PC-3 (cell line): ENCODE results near the gene DNLZ. TPM values are rescaled to one million over a fixed set of nuclear protein-coding genes. Genes with fewer than 3 reads are reported as not detected.

Source experiments
- ATAC-seq: fragments of 200-7000 bp; cut with Tn5 transposase; 2 replicates; pipeline ENCODE4 v1.9.1; 2020; ENCODE audit warnings: mild to moderate bottlenecking, moderate library complexity
- BruUV-seq: library from RNA; stranded (reverse); fragments of 400-500 nt; replicated peaks from 2 replicates; lab custom pipeline; 2021; lab: Mats Ljungman, UMichigan
- CTCF ChIA-PET: fragments of 300-600 bp; sonication (Branson Sonifier 250); formaldehyde crosslinking; loops from one replicate; lab custom pipeline; 2022; ENCODE audit warnings: antibody characterized with exemption; lab: Charles Lee
- POLR2A ChIA-PET: fragments of 300-600 bp; sonication (Branson Sonifier 250); formaldehyde crosslinking; loops from one replicate; lab custom pipeline; 2022; ENCODE audit warnings: antibody characterized with exemption; ENCODE audit not compliant: unreplicated experiment; lab: Charles Lee
- DNase-seq: peaks from one replicate; pipeline ENCODE4 v3.0.0-alpha.2; 2015
- H2AFZ ChIP-seq: fragments of 300-600 bp; sonication (generic); 2 replicates; pipeline ENCODE4 v1.6.0; 2016; ENCODE audit warnings: antibody characterized with exemption, low read length
- H3F3A ChIP-seq: fragments of 300-600 bp; sonication (generic); one replicate; pipeline ENCODE4 v1.6.0; 2017; ENCODE audit warnings: antibody characterized with exemption, low read length, control low read depth, mild to moderate bottlenecking; ENCODE audit not compliant: unreplicated experiment
- H3K27ac ChIP-seq: fragments of 300-600 bp; sonication (generic); 2 replicates; pipeline ENCODE4 v1.5.1; 2016; ENCODE audit warnings: mild to moderate bottlenecking, low read length
- H3K27me3 ChIP-seq: fragments of 300-600 bp; sonication (generic); 2 replicates; pipeline ENCODE4 v1.6.1; 2016; ENCODE audit warnings: low read length, mixed read lengths
- H3K36me3 ChIP-seq: fragments of 300-600 bp; sonication (generic); 2 replicates; pipeline ENCODE4 v1.6.1; 2016; ENCODE audit warnings: low read depth, mixed run types, low read length, mixed read lengths
- H3K4me1 ChIP-seq: fragments of 300-600 bp; sonication (generic); 2 replicates; pipeline ENCODE4 v1.5.1; 2016; ENCODE audit warnings: low read length; ENCODE audit not compliant: insufficient read depth
- H3K4me2 ChIP-seq: fragments of 300-600 bp; sonication (generic); 2 replicates; pipeline ENCODE4 v1.6.0; 2016; ENCODE audit warnings: low read length
- H3K4me3 ChIP-seq: fragments of 300-600 bp; sonication (generic); 2 replicates; pipeline ENCODE4 v1.5.1; 2016; ENCODE audit warnings: mild to moderate bottlenecking, low read length, mixed read lengths
- H3K79me2 ChIP-seq: fragments of 300-600 bp; sonication (generic); 2 replicates; pipeline ENCODE4 v1.6.1; 2017; ENCODE audit warnings: low read length, mixed read lengths
- H3K9ac ChIP-seq: fragments of 300-600 bp; sonication (generic); 2 replicates; pipeline ENCODE4 v1.6.0; 2016; ENCODE audit warnings: mild to moderate bottlenecking, low read length
- H3K9me2 ChIP-seq: fragments of 300-600 bp; sonication (generic); replicated peaks from 2 replicates; pipeline ENCODE4 v1.6.1; 2016; ENCODE audit warnings: mixed run types, low read length, mixed read lengths
- H3K9me3 ChIP-seq: fragments of 300-600 bp; sonication (generic); 2 replicates; pipeline ENCODE4 v1.6.1; 2016; ENCODE audit warnings: low read length, mixed read lengths
- H4K20me1 ChIP-seq: fragments of 300-600 bp; sonication (generic); 2 replicates; pipeline ENCODE4 v1.6.1; 2016; ENCODE audit warnings: low read length, mixed read lengths
- EZH2 ChIP-seq: fragments of 300-600 bp; sonication (generic); IDR thresholded peaks from one replicate; pipeline ENCODE4 v1.6.1; 2017; ENCODE audit warnings: antibody characterized with exemption, mild to moderate bottlenecking, low read length; ENCODE audit not compliant: unreplicated experiment
- EZH2phosphoT487 ChIP-seq: fragments of 300-600 bp; sonication (generic); IDR thresholded peaks from 2 replicates; pipeline ENCODE4 v1.6.1; 2018; ENCODE audit warnings: mild to moderate bottlenecking, antibody characterized with exemption, low read length, borderline replicate concordance
- intact Hi-C: fragments of 100-400 bp; cut with micrococcal nuclease; formaldehyde crosslinking; loops from 2 replicates; pipeline ENCODE4 v1.9.0; 2023
- total RNA-seq: library from RNA; depleted of rRNA; stranded (reverse); fragments of >200 nt; gene quantifications from 2 replicates; pipeline ENCODE4 v1.2.3, GENCODE V29; 2014
- TF ChIP-seq, protein P1 (sequence below): fragments of 300-600 bp; sonication (generic); conservative IDR thresholded peaks from 2 replicates; pipeline ENCODE4 v1.5.1; 2017; ENCODE audit warnings: antibody characterized with exemption, low read depth, mild to moderate bottlenecking, low read length

The DNLZ gene
- total RNA-seq, 1 experiment from 2014 or later = 51.4 TPM

DNA sequence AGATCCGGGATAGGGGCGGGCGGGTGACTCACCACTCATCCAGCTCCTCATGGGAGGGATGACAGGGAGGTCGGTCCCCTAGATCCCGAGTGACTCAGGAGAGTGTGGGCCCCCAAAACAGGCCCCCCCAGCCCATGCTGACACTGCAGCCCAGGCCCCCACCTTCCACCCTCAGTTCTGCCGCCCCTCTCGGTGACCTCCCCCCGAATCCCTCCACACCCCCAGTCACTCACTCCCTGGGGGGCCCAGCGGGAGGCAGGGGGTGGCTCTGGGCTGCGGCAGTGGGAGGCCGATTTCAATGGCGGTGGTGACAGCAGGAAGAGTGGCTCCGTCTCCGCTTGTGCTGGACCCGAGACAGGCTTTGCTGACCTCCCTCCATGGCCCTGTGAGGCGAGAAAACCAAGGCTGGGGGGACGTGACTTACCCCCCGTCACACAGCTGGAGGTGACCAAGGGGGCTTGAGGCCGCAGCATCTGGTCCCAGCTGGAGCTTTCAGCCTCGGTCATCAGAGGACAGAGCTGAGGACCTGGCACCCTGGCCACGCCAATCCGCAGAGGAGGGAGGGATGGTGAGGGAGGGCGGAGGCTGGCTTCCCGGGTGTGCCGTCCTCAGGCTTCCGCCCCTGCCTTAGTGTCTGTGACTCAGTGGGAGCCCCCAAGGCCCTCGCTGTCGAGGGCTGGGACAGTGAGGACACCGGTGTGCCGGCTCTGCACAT is 27.2 kb downstream of the DNLZ start:
- TF ChIP-seq, protein P1, sequence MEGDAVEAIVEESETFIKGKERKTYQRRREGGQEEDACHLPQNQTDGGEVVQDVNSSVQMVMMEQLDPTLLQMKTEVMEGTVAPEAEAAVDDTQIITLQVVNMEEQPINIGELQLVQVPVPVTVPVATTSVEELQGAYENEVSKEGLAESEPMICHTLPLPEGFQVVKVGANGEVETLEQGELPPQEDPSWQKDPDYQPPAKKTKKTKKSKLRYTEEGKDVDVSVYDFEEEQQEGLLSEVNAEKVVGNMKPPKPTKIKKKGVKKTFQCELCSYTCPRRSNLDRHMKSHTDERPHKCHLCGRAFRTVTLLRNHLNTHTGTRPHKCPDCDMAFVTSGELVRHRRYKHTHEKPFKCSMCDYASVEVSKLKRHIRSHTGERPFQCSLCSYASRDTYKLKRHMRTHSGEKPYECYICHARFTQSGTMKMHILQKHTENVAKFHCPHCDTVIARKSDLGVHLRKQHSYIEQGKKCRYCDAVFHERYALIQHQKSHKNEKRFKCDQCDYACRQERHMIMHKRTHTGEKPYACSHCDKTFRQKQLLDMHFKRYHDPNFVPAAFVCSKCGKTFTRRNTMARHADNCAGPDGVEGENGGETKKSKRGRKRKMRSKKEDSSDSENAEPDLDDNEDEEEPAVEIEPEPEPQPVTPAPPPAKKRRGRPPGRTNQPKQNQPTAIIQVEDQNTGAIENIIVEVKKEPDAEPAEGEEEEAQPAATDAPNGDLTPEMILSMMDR = no peak
- TF ChIP-seq EZH2phosphoT487 = no peak
- TF ChIP-seq EZH2 = no peak
- POLR2A ChIA-PET = no interaction called here

DNA sequence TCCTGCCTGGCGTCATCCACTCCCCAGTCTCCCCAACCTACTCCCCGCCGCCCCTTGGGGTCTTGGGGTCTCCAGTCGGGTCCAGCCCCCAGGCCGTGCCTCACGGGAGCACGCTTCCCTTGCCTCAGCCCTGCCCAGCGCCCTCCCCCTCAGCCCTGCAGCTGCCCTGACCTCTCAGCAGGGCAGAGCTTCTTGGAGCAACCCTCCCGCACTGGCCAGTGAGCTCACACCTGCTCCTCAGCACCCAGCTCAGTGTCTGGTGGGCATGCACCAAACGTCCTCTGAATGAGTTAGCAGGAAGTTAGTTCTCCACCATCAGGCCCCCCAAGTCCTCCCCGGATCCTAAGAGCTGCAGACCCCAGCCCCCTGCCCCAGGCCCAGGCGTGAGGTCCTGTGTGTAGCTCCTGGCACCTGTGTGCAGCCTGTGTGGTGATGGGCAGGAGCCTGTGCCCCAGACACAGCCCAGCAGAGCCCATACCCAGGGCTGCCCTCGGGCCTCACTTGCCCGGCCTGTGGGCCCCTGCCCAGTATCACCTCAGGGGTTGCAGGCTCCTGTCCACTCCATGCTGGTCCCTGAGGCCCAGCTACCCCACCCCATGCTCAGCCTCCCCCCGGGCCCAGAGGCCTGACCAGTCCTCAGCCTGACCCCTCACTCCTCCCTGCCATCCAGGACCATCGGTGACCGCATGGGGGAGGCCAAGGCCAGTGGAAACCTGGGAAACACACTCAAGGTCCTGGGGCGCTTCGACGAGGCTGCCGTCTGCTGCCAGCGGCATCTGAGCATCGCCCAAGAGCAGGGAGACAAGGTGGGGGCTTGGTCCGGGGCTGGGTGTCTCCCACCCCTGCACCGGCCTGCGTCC is 28.0 kb downstream of the DNLZ start:
- TF ChIP-seq EZH2 (no peak), EZH2phosphoT487 (no peak)
- TF ChIP-seq, protein P1 = no peak
- H4K20me1 ChIP-seq = no peaks in the 10 kb centered on the region
- CTCF ChIA-PET = no interaction called here

More for the DNA sequence above, 27.2 kb downstream of the DNLZ start:
- no peak overlapping the region for H3K4me3 ChIP-seq
- H3K4me2 ChIP-seq = no peak overlapping the region
- no peaks in the 10 kb centered on the region for H3K9me2 ChIP-seq
- ATAC-seq = no peak
- H2AFZ ChIP-seq = no peak overlapping the region
- no TSS peak for BruUV-seq
- no peaks in the 10 kb centered on the region for H3K9me3 ChIP-seq
- intact Hi-C loops = no loop called here
- H3F3A ChIP-seq = no peaks in the 10 kb centered on the region
- H3K36me3 ChIP-seq = no peaks in the 10 kb centered on the region
- H4K20me1 ChIP-seq = no peaks in the 10 kb centered on the region
- no peaks in the 10 kb centered on the region for H3K79me2 ChIP-seq
- H3K27ac ChIP-seq = no peak overlapping the region
- DNase-seq = no peak
- H3K4me1 ChIP-seq = no peaks in the 10 kb centered on the region
- H3K27me3 ChIP-seq = no peaks in the 10 kb centered on the region
- CTCF ChIA-PET = no interaction called here
- no peak overlapping the region for H3K9ac ChIP-seq

More for the DNA sequence above, 28.0 kb downstream of the DNLZ start:
- no peak for DNase-seq
- H3F3A ChIP-seq = no peaks in the 10 kb centered on the region
- H3K4me1 ChIP-seq = no peaks in the 10 kb centered on the region
- no TSS peak for BruUV-seq
- H3K27me3 ChIP-seq = no peaks in the 10 kb centered on the region
- POLR2A ChIA-PET = no interaction called here
- no peak overlapping the region for H3K4me3 ChIP-seq
- H3K27ac ChIP-seq = no peak overlapping the region
- no peak overlapping the region for H2AFZ ChIP-seq
- no peak for ATAC-seq
- intact Hi-C loops = no loop called here
- peaks cover 3% of the 10 kb centered on the region; the same call in 1 of the 2 replicates for H3K79me2 ChIP-seq
- no peaks in the 10 kb centered on the region for H3K9me2 ChIP-seq
- no peaks in the 10 kb centered on the region for H3K9me3 ChIP-seq
- no peaks in the 10 kb centered on the region for H3K36me3 ChIP-seq
- no peak overlapping the region for H3K9ac ChIP-seq
- H3K4me2 ChIP-seq = no peak overlapping the region
